GM12873 (cell line): Measurements from ENCODE around the gene FAM110A.

Source experiments
- CTCF ChIP-seq: IDR thresholded peaks from 2 replicates; pipeline ENCODE4 v1.5.1; 2012; ENCODE audit warnings: low read depth, mild to moderate bottlenecking, moderate library complexity, low read length, control low read depth; ENCODE audit not compliant: insufficient read depth; ENCODE audit errors: missing control alignments

Gene FAM110A

DNA sequence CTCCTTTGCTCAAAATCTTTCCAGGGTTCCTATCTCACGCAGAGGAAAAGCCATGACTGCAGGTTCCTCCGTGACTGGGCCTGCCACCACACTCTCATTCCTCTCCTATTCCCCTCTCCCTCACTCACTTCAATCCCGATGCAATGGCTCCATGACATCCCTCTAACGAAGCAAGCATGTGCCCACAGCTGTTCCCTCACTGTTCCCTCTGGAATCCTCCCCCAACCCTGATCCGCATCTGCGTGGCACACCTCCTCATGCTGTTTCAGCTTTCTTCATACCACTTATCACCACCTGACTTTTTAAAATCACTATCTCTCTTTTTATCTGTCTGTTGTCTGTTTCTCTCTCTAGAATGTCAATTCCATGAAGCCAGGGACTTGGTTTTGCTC is 57.1 kb downstream of the FAM110A start:
- TF ChIP-seq CTCF: no peak

GRCh38 chr20:891058-891705 is 57.7 kb downstream of the FAM110A start:
- no peak for TF ChIP-seq CTCF

DNA sequence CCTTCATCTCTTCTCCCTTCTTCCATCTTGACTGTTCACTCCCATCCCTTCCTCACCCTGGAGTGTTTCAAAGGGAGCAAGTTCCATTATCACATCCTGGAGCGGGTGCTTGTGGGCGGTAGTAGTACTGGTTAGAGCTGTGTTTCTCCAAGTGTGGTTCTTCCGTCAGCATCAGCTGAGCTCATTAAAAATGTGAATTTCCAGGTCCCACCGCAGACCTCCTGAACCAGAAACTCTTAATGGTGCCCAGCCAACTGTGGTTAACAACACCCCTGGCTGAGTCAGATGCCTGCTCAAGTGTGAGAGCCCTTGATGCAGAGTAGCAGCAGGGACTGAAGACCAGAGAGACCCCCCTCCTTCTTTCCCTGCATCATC is 58.2 kb downstream of the FAM110A start:
- no peak for TF ChIP-seq CTCF
